SU-DHL-6 (cell line): ENCODE data around the gene SLCO3A1.

Experiments
- CTCF ChIP-seq: fragments of 200-600 bp; sonication (generic); IDR thresholded peaks from one replicate; pipeline ENCODE4 v1.5.1; 2017; ENCODE audit warnings: antibody characterized with exemption, mild to moderate bottlenecking, low read length, moderate library complexity; ENCODE audit not compliant: insufficient read depth, poor library complexity, severe bottlenecking
- EZH2phosphoT487 ChIP-seq: fragments of 200-600 bp; sonication (generic), shearing (Covaris generic); conservative IDR thresholded peaks from 2 replicates; pipeline ENCODE4 v1.6.1; 2018; ENCODE audit warnings: mild to moderate bottlenecking, antibody characterized with exemption, low read length, moderate library complexity, mixed read lengths

GRCh38 chr15:92105611-92106010 is 252.1 kb downstream of the SLCO3A1 start:
- TF ChIP-seq CTCF = no peak
- TF ChIP-seq EZH2phosphoT487 = no peak
